Body of pancreas (tissue), 4 donors: ENCODE data around the gene KCNT2.

ENCODE experiments used
- POLR2A ChIP-seq, 3 donors: fragments of 450-650 bp; IDR thresholded peaks; one replicate each; pipeline ENCODE4 v1.6.1; 2016; ENCODE audit warnings: antibody characterized with exemption in 3 of 3, mild to moderate bottlenecking in 2 of 3
- TF ChIP-seq, protein P1 (sequence below), 7 experiments: fragments of 450-650 bp in 4 of 7; fragments of 200-600 bp in 3 of 7; sonication (generic) in 3 of 7; IDR thresholded peaks; one replicate each; pipeline ENCODE4 v1.5.1; 2016 to 2019; ENCODE audit warnings: antibody characterized with exemption in 7 of 7

- TF ChIP-seq, protein P1, sequence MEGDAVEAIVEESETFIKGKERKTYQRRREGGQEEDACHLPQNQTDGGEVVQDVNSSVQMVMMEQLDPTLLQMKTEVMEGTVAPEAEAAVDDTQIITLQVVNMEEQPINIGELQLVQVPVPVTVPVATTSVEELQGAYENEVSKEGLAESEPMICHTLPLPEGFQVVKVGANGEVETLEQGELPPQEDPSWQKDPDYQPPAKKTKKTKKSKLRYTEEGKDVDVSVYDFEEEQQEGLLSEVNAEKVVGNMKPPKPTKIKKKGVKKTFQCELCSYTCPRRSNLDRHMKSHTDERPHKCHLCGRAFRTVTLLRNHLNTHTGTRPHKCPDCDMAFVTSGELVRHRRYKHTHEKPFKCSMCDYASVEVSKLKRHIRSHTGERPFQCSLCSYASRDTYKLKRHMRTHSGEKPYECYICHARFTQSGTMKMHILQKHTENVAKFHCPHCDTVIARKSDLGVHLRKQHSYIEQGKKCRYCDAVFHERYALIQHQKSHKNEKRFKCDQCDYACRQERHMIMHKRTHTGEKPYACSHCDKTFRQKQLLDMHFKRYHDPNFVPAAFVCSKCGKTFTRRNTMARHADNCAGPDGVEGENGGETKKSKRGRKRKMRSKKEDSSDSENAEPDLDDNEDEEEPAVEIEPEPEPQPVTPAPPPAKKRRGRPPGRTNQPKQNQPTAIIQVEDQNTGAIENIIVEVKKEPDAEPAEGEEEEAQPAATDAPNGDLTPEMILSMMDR (IDR thresholded peaks at IDR 0.05), result no peak
- no peak for TF ChIP-seq POLR2A (IDR thresholded peaks at IDR 0.05)
These were observed 398.3 kb downstream of the KCNT2 start for GRCh38 chr1:196209983-196210382.
